Neuronal stem cell (in vitro differentiated cells): ENCODE data around the gene NUDT7.

Experiments used
- DNase-seq: peaks from one replicate; pipeline ENCODE4 v3.0.0-alpha.2; 2013; ENCODE audit warnings: low spot score
- H2AFZ ChIP-seq: one replicate; pipeline ENCODE4 v1.6.1; 2013; ENCODE audit warnings: mild to moderate bottlenecking, low read length, inconsistent platforms
- H2AK5ac ChIP-seq: 2 replicates; pipeline ENCODE4 v1.6.1; 2013; ENCODE audit warnings: low read depth, mild to moderate bottlenecking, inconsistent platforms, low read length, moderate library complexity, mixed read lengths
- H2BK120ac ChIP-seq: 2 replicates; pipeline ENCODE4 v1.6.1; 2013; ENCODE audit warnings: low read depth, mild to moderate bottlenecking, inconsistent platforms, low read length, moderate library complexity, mixed read lengths
- H2BK12ac ChIP-seq: one replicate; pipeline ENCODE4 v1.6.1; 2013; ENCODE audit warnings: low read length, inconsistent platforms
- H2BK15ac ChIP-seq: 2 replicates; pipeline ENCODE4 v1.6.1; 2013; ENCODE audit warnings: mild to moderate bottlenecking, low read length, inconsistent platforms, mixed read lengths
- H2BK5ac ChIP-seq: one replicate; pipeline ENCODE4 v1.6.1; 2013; ENCODE audit warnings: inconsistent platforms, mild to moderate bottlenecking, low read length, moderate library complexity
- H3K14ac ChIP-seq: one replicate; pipeline ENCODE4 v1.6.1; 2013; ENCODE audit warnings: low read length, inconsistent platforms
- H3K18ac ChIP-seq: 2 replicates; pipeline ENCODE4 v1.6.1; 2013; ENCODE audit warnings: low read length, inconsistent platforms
- H3K23ac ChIP-seq: 2 replicates; pipeline ENCODE4 v1.6.1; 2013; ENCODE audit warnings: low read depth, mild to moderate bottlenecking, mixed read lengths, low read length, inconsistent platforms; ENCODE audit not compliant: poor library complexity
- H3K27ac ChIP-seq: replicated peaks from 3 replicates; pipeline ENCODE4 v1.5.1; 2013; ENCODE audit warnings: low read length, inconsistent platforms
- H3K27me3 ChIP-seq, 3 experiments: 2 replicates each; pipeline ENCODE4 v1.6.1; 2013; ENCODE audit warnings: low read length in 3 of 3, mild to moderate bottlenecking in 2 of 3, inconsistent platforms in 1 of 3, low read depth in 1 of 3, mixed read lengths in 1 of 3, moderate library complexity in 1 of 3; ENCODE audit not compliant: control insufficient read depth in 3 of 3, insufficient read depth in 3 of 3
- H3K36me3 ChIP-seq, 2 donors: replicated peaks in 1 of 2; 2 replicates each; pipeline ENCODE4 v1.6.1; 2013; ENCODE audit warnings: low read length in 2 of 2; ENCODE audit not compliant: control insufficient read depth in 2 of 2, insufficient read depth in 2 of 2
- H3K4ac ChIP-seq: 2 replicates; pipeline ENCODE4 v1.6.1; 2013; ENCODE audit warnings: inconsistent platforms, mild to moderate bottlenecking, low read length, moderate library complexity
- H3K4me1 ChIP-seq, 2 donors: 1 replicate in 1 of 2; 2 replicates in 1 of 2; pipeline ENCODE4 v1.6.1; 2013; ENCODE audit warnings: low read length in 2 of 2, low read depth in 1 of 2; ENCODE audit not compliant: control insufficient read depth in 2 of 2, insufficient read depth in 1 of 2
- H3K4me2 ChIP-seq: one replicate; pipeline ENCODE4 v1.6.1; 2013; ENCODE audit warnings: mild to moderate bottlenecking, low read length, inconsistent platforms; ENCODE audit not compliant: insufficient read depth, poor library complexity, severe bottlenecking
- H3K4me3 ChIP-seq, 2 donors: 2 replicates each; pipeline ENCODE4 v1.5.1; 2013; ENCODE audit warnings: low read length in 2 of 2, mild to moderate bottlenecking in 2 of 2, inconsistent platforms in 1 of 2, moderate library complexity in 1 of 2
- H3K79me1 ChIP-seq: one replicate; pipeline ENCODE4 v1.6.1; 2013; ENCODE audit warnings: low read depth, mild to moderate bottlenecking, inconsistent platforms, low read length, moderate library complexity
- H3K9ac ChIP-seq: one replicate; pipeline ENCODE4 v1.6.1; 2013; ENCODE audit warnings: mild to moderate bottlenecking, low read depth, low read length, inconsistent platforms; ENCODE audit not compliant: poor library complexity
- H3K9me3 ChIP-seq, 2 donors: replicated peaks in 1 of 2; 2 replicates each; pipeline versions ENCODE3 to v1.6.1; 2013; ENCODE audit warnings: low read length in 2 of 2, mild to moderate bottlenecking in 2 of 2, inconsistent platforms in 1 of 2, low read depth in 1 of 2, mixed read lengths in 1 of 2, moderate library complexity in 1 of 2; ENCODE audit not compliant: control insufficient read depth in 2 of 2, insufficient read depth in 1 of 2
- H4K8ac ChIP-seq: one replicate; pipeline ENCODE4 v1.6.1; 2013; ENCODE audit warnings: low read depth, mild to moderate bottlenecking, inconsistent platforms, low read length, moderate library complexity
- H4K91ac ChIP-seq: one replicate; pipeline ENCODE4 v1.6.1; 2013; ENCODE audit warnings: low read length, low read depth, mild to moderate bottlenecking, inconsistent platforms; ENCODE audit not compliant: poor library complexity
- WGBS, 2 donors: extraction: QIAGEN DNeasy Blood & Tissue Kit; methylation state at CpG; one replicate each; pipeline ENCODE4 v1.1.7; 2013; ENCODE audit warnings: missing lambda C conversion rate in 2 of 2, mixed read lengths in 1 of 2; ENCODE audit not compliant: insufficient read length in 2 of 2, insufficient replicate concordance in 1 of 2; ENCODE audit errors: extremely low coverage in 2 of 2; 5-methylcytosine and 5-hydroxymethylcytosine counted together

The NUDT7 gene

DNA sequence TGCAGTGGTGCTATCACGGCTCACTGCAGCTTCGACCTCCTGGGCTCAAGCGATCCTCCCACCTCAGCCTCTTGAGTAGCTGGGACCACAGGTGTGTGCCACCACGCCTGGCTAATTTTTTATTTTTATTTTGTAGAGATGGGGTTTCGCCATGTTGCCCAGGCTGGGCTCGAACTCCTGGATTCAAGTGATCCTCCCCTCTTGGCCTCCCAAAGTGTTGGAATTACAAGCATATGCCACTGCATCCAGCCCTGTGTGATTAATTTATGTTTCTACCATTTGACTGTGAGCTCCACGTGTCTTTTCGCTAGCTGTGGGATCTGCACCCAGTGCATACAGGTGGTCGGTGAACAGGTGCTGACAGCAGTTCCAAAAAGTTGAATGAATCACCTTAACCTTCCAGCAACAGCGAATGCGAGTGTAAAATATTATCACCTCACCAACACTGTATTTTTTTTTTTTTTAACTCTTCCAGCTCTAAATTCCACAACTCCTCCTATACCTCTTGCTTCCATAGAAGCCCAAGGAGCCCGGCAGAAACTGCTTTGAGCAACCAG, 484 bp upstream of the NUDT7 start:
- H4K8ac ChIP-seq, result no peak overlapping the region
- peaks cover 0 to 2% of the 10 kb centered on the region in 2 donors for H3K9me3 ChIP-seq
- H2BK120ac ChIP-seq, result no peak overlapping the region
- no peaks in the 10 kb centered on the region for H3K27me3 ChIP-seq
- peaks cover 2 to 6% of the 10 kb centered on the region in 2 donors for H3K4me1 ChIP-seq
- H3K79me1 ChIP-seq, result no peaks in the 10 kb centered on the region
- no peaks in the 10 kb centered on the region for H3K36me3 ChIP-seq
- H2BK12ac ChIP-seq, result no peak overlapping the region
- no peak overlapping the region for H3K14ac ChIP-seq
- no peak for DNase-seq
- peak overlapping the region in 1 of 2 donors; percentile 22 for H3K4me3 ChIP-seq
- H2AFZ ChIP-seq, result peak overlapping the region; percentile 81
- no peak overlapping the region for H3K18ac ChIP-seq
- no peak overlapping the region for H3K23ac ChIP-seq
- H3K4me2 ChIP-seq, result no peak overlapping the region
- H3K4ac ChIP-seq, result no peak overlapping the region
- H4K91ac ChIP-seq, result no peak overlapping the region
- H3K27ac ChIP-seq, result no peak overlapping the region
- H2BK15ac ChIP-seq, result no peak overlapping the region
- H3K9ac ChIP-seq, result no peak overlapping the region
- no CpG with 5 or more reads among the region's 12 CpGs for WGBS, 2 donors
- no peak overlapping the region for H2AK5ac ChIP-seq
- H2BK5ac ChIP-seq, result no peak overlapping the region

GRCh38 chr16:77723108-77723514, 797 bp downstream of the NUDT7 start:
- WGBS, 2 donors, result no CpG with 5 or more reads among the region's 5 CpGs
- H2BK5ac ChIP-seq, result no peak overlapping the region
- no peak overlapping the region for H4K91ac ChIP-seq
- no peak overlapping the region for H3K9ac ChIP-seq
- no peaks in the 10 kb centered on the region for H3K79me1 ChIP-seq
- H2AK5ac ChIP-seq, result no peak overlapping the region
- no peak for DNase-seq
- H3K36me3 ChIP-seq, result no peaks in the 10 kb centered on the region
- no peak overlapping the region for H4K8ac ChIP-seq
- H3K9me3 ChIP-seq, result peaks cover 0 to 5% of the 10 kb centered on the region in 2 donors
- no peak overlapping the region for H2BK15ac ChIP-seq
- H2BK120ac ChIP-seq, result no peak overlapping the region
- no peak overlapping the region for H3K4ac ChIP-seq
- H3K4me2 ChIP-seq, result peak overlapping the region; percentile 83
- H2BK12ac ChIP-seq, result no peak overlapping the region
- H3K4me3 ChIP-seq, result peak overlapping the region; percentile 74 to 82
- no peaks in the 10 kb centered on the region for H3K27me3 ChIP-seq
- H2AFZ ChIP-seq, result peak overlapping the region; percentile 99
- no peak overlapping the region for H3K18ac ChIP-seq
- no peak overlapping the region for H3K27ac ChIP-seq
- no peak overlapping the region for H3K23ac ChIP-seq
- H3K4me1 ChIP-seq, result peaks cover 2 to 6% of the 10 kb centered on the region in 2 donors
- H3K14ac ChIP-seq, result no peak overlapping the region

- no peak for DNase-seq
- Histone ChIP-seq H3K4me3 (no peak overlapping the region), H3K36me3 (no peaks in the 10 kb centered on the region), H4K91ac (no peak overlapping the region), H3K4me2 (no peak overlapping the region), H2AFZ (no peak overlapping the region), H3K23ac (no peak overlapping the region), H3K4ac (no peak overlapping the region), H3K27me3 (no peaks in the 10 kb centered on the region), H4K8ac (no peak overlapping the region), H2BK5ac (no peak overlapping the region), H3K18ac (no peak overlapping the region), H2AK5ac (no peak overlapping the region), H3K4me1 (peaks cover 2 to 6% of the 10 kb centered on the region in 2 donors), H3K9ac (no peak overlapping the region), H3K79me1 (no peaks in the 10 kb centered on the region), H3K27ac (no peak overlapping the region), H3K14ac (no peak overlapping the region), H2BK15ac (no peak overlapping the region), H3K9me3 (peaks cover 0 to 5% of the 10 kb centered on the region in 2 donors), H2BK12ac (no peak overlapping the region), H2BK120ac (no peak overlapping the region)
- WGBS, 2 donors, result no CpG with 5 or more reads among the region's 7 CpGs
Observed at GRCh38 chr16:77724174-77724573, 1.9 kb downstream of the NUDT7 start.

DNA sequence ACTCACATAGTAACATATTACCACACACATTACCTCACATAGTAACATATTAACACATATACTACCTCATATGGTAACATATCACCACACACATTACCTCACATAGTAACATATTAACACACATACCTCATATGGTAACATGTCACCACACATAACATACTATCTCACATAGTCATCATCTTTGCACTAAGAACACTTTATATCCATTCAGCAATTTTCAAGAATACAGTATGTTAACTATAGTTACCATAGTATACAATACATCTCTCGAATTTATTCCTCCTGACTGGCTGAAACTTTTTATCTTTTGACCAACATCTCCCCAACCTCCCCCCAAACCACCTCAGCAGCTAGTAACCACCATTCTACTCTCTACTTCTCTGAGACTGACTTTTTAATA, 7.6 kb downstream of the NUDT7 start:
- Histone ChIP-seq H3K9ac (no peak overlapping the region), H3K4ac (no peak overlapping the region), H3K79me1 (no peaks in the 10 kb centered on the region), H3K27ac (no peak overlapping the region), H3K27me3 (no peaks in the 10 kb centered on the region), H3K23ac (no peak overlapping the region), H2BK5ac (no peak overlapping the region), H3K4me3 (no peak overlapping the region), H3K9me3 (peaks cover 0 to 5% of the 10 kb centered on the region in 2 donors), H4K8ac (no peak overlapping the region), H2BK15ac (no peak overlapping the region), H3K14ac (no peak overlapping the region), H3K18ac (no peak overlapping the region), H3K4me1 (no peaks in the 10 kb centered on the region), H2AFZ (no peak overlapping the region), H2BK12ac (no peak overlapping the region), H3K4me2 (no peak overlapping the region), H2AK5ac (no peak overlapping the region), H2BK120ac (no peak overlapping the region), H3K36me3 (peaks cover 0 to 3% of the 10 kb centered on the region in 2 donors), H4K91ac (no peak overlapping the region)
- DNase-seq, result no peak
- no CpG with 5 or more reads among the region's 1 CpG for WGBS, 2 donors
